ENCODE results near the gene COL9A3. TPM values are rescaled to one million over a fixed set of nuclear protein-coding genes. Genes with fewer than 3 reads are reported as not detected.

Gene COL9A3
- total RNA-seq, 2 experiments from 2014 or later, result not detected

GRCh38 chr20:62795023-62795761 lies 21.7 kb upstream of the COL9A3 start:
- DNase-seq (peak; percentile 83), ATAC-seq (peak; percentile 12)
- H3K27me3 Mint-ChIP-seq, result no peaks in the 10 kb centered on the region
- CTCF ChIA-PET, result interaction anchor here (0.9 to 4.7 kb wide), 5 partner anchors 9 to 179 kb away, joined by 3 to 33 read pairs (median 3); no protein-coding TSS in a partner anchor
- H3K27ac Mint-ChIP-seq, result peak overlapping the region; percentile 91
- peak overlapping the region; percentile 83 for H3K4me3 Mint-ChIP-seq
- H3K4me1 Mint-ChIP-seq (ENCODE audit: low read depth), result peaks cover 34% of the 10 kb centered on the region
- H3K36me3 Mint-ChIP-seq (ENCODE audit: low read depth), result peaks cover 25% of the 10 kb centered on the region
- TF ChIP-seq CTCF (IDR thresholded peaks at IDR 0.05), result no peak
- no peaks in the 10 kb centered on the region for H3K9me3 Mint-ChIP-seq
- POLR2A ChIA-PET, result interaction anchor here (0.8 to 3.6 kb wide), 7 partner anchors 9 to 177 kb away, joined by 3 to 12 read pairs (median 7); partner anchors contain the start of gene SLCO4A1
- intact Hi-C loops (cut with micrococcal nuclease), result loop anchor here (10.0 kb wide), 1 partner anchor 140 kb away; no protein-coding TSS in a partner anchor

- peak overlapping the region; percentile 85 for H3K27ac Mint-ChIP-seq
- no peaks in the 10 kb centered on the region for H3K27me3 Mint-ChIP-seq
- peaks cover 26% of the 10 kb centered on the region for H3K4me1 Mint-ChIP-seq (ENCODE audit: low read depth)
- peak overlapping the region; percentile 80 for H3K4me3 Mint-ChIP-seq
- ATAC-seq, result no peak
- TF ChIP-seq CTCF (IDR thresholded peaks at IDR 0.05), result no peak
- DNase-seq, result peak; percentile 12
- ChIA-PET CTCF (interaction anchor here (0.9 to 4.7 kb wide), 5 partner anchors 12 to 196 kb away, joined by 3 to 33 read pairs (median 3); partner anchors contain the start of gene TCFL5), POLR2A (interaction anchor here (0.7 to 3.6 kb wide), 3 partner anchors 9 to 154 kb away, joined by 3 to 11 read pairs (median 7); partner anchors contain the start of gene SLCO4A1)
- peaks cover 29% of the 10 kb centered on the region for H3K36me3 Mint-ChIP-seq (ENCODE audit: low read depth)
- H3K9me3 Mint-ChIP-seq, result no peaks in the 10 kb centered on the region
- intact Hi-C loops (cut with micrococcal nuclease), result loop anchor here (10.0 kb wide), 1 partner anchor 142 kb away; no protein-coding TSS in a partner anchor
Observed at GRCh38 chr20:62796699-62797491, 20.0 kb upstream of the COL9A3 start.

- H3K4me3 Mint-ChIP-seq, result peak overlapping the region; percentile 80
- ChIA-PET CTCF (interaction anchor here (1.6 to 4.7 kb wide), 2 partner anchors 10 to 11 kb away, joined by 12 to 33 read pairs; no protein-coding TSS in a partner anchor), POLR2A (interaction anchor here (0.7 to 1.4 kb wide), 3 partner anchors 8 to 11 kb away, joined by 3 to 7 read pairs (median 6); no protein-coding TSS in a partner anchor)
- H3K9me3 Mint-ChIP-seq, result no peaks in the 10 kb centered on the region
- DNase-seq, result no peak
- peaks cover 26% of the 10 kb centered on the region for H3K4me1 Mint-ChIP-seq (ENCODE audit: low read depth)
- intact Hi-C loops (cut with micrococcal nuclease), result loop anchor here (10.0 kb wide), 1 partner anchor 143 kb away; no protein-coding TSS in a partner anchor
- ATAC-seq, result no peak
- H3K27ac Mint-ChIP-seq, result peak overlapping the region; percentile 85
- H3K27me3 Mint-ChIP-seq, result no peaks in the 10 kb centered on the region
- no peak for TF ChIP-seq CTCF (IDR thresholded peaks at IDR 0.05)
- H3K36me3 Mint-ChIP-seq (ENCODE audit: low read depth), result peaks cover 29% of the 10 kb centered on the region
Observed at GRCh38 chr20:62797671-62798532, 18.9 kb upstream of the COL9A3 start.

- Mint-ChIP-seq H3K27ac (no peak overlapping the region), H3K9me3 (no peaks in the 10 kb centered on the region), H3K4me3 (no peak overlapping the region), H3K27me3 (no peaks in the 10 kb centered on the region), H3K36me3 (ENCODE audit: low read depth) (peaks cover 29% of the 10 kb centered on the region), H3K4me1 (ENCODE audit: low read depth) (peaks cover 20% of the 10 kb centered on the region)
- ATAC-seq (no peak), DNase-seq (no peak)
- intact Hi-C loops (cut with micrococcal nuclease), result loop anchor here (10.0 kb wide), 1 partner anchor 144 kb away; no protein-coding TSS in a partner anchor
- TF ChIP-seq CTCF (IDR thresholded peaks at IDR 0.05), result no peak
- ChIA-PET CTCF (interaction anchor here (1.6 kb wide), 1 partner anchor 9 kb away, joined by 12 read pairs; no protein-coding TSS in a partner anchor), POLR2A (interaction anchor here (1.4 kb wide), 1 partner anchor 9 kb away, joined by 6 read pairs; no protein-coding TSS in a partner anchor)
Observed at GRCh38 chr20:62799036-62799435, 17.8 kb upstream of the COL9A3 start.

Data from activated CD8-positive, alpha-beta T cell treated with anti-CD3 and anti-CD28 coated beads for 36 hours (primary cell).